ENCODE data around the gene RASSF1. TPM values are rescaled to one million over a fixed set of nuclear protein-coding genes. Genes with fewer than 3 reads are reported as not detected.
A peak's percentile ranks its signal among the peaks of the same experiment; 100 is the strongest.

Gene RASSF1
- total and polyA plus RNA-seq, 2 of the 13 experiments (the other 11 are each of a cell fraction or from before 2014, with no cell fraction given): 10.2 to 27.5 TPM

GRCh38 chr3:50292159-50293078, 48.2 kb downstream of the RASSF1 start, which contains the start of gene IFRD2 (continued):
- TF ChIP-seq ZNF646 (CRISPR knock-in tag; IDR thresholded peaks at IDR 0.05): no peak
- peak; percentile 46; the same call in 1 of the 2 replicates for TF ChIP-seq BHLHE40 (IDR thresholded peaks at IDR 0.05; ENCODE audit: low read length)
- TF ChIP-seq POGK (CRISPR knock-in tag; conservative IDR thresholded peaks at IDR 0.05): 0 out of 2 replicates have a peak, but pooled peaks have one; percentile 68
- peak; percentile 96; the same call in 1 of the 2 replicates for TF ChIP-seq ZNF572 (CRISPR knock-in tag; IDR thresholded peaks at IDR 0.05)
- peak; percentile 11; the same call in 1 of the 2 replicates for TF ChIP-seq ZNF138 (CRISPR knock-in tag; IDR thresholded peaks at IDR 0.05; ENCODE audit: low read depth)
- TF ChIP-seq PRDM4 (CRISPR knock-in tag; IDR thresholded peaks at IDR 0.05; ENCODE audit: borderline replicate concordance): no peak
- TF ChIP-seq SRY (CRISPR knock-in tag; IDR thresholded peaks at IDR 0.05): peak; percentile 48; the same call in 1 of the 2 replicates
- peak; percentile 70; the same call in 1 of the 2 replicates for TF ChIP-seq SSRP1 (CRISPR knock-in tag; IDR thresholded peaks at IDR 0.05)
- peak; percentile 83; the same call in 1 of the 2 replicates for TF ChIP-seq YEATS2 (CRISPR knock-in tag; IDR thresholded peaks at IDR 0.05; ENCODE audit: borderline replicate concordance)
- TF ChIP-seq ZBTB25 (CRISPR knock-in tag; IDR thresholded peaks at IDR 0.05): peak; percentile 32; the same call in 1 of the 2 replicates
- peak; percentile 88; the same call in 1 of the 2 replicates for TF ChIP-seq ZNF670 (CRISPR knock-in tag; IDR thresholded peaks at IDR 0.05; ENCODE audit: borderline replicate concordance)
- TF ChIP-seq ZBTB39 (CRISPR knock-in tag; IDR thresholded peaks at IDR 0.05): no peak
- TF ChIP-seq ZNF773 (CRISPR knock-in tag; IDR thresholded peaks at IDR 0.05; ENCODE audit: borderline replicate concordance): no peak
